ENCODE measurements around the gene SOX4. TPM values are rescaled to one million over a fixed set of nuclear protein-coding genes. Genes with fewer than 3 reads are reported as not detected.

SOX4 gene
- total RNA-seq, 1 experiment from 2014 or later, result 25.8 TPM

DNA sequence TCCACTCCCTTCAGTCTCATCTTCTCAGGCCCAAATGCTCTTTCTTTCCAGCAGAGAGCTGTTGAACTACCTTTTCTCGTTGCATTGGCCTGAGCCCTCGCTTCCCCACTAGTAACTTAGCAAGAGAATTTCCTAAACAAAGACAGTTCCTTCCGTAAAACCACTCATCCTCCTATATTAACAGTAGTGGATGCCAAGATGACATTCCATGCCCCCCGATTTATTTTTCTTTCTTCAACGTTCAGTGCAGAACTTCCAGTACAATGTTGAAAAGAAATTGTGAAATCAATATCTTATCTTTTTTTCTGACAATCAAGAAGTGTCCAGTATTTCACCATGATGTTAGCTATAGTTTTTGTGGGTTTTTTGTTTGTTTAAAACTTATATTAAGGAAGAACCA is 45.8 kb downstream of the SOX4 start:
- no peak for DNase-seq (ENCODE audit: low read depth, low spot score)
- in situ Hi-C loops (cut with HindIII; ENCODE audit: low pct_unique_long_range_greater_than_20kb, low sequenced_read_pairs), result no loop called here

Small RNA genes lying within 50 kb of the gene (small RNA-seq; reads per million reads assigned to genes)
- gene BOLA2P3, result 0 reads per million in 2 experiments
